Measurements from ENCODE around the gene CPNE7.

The CPNE7 gene

DNA sequence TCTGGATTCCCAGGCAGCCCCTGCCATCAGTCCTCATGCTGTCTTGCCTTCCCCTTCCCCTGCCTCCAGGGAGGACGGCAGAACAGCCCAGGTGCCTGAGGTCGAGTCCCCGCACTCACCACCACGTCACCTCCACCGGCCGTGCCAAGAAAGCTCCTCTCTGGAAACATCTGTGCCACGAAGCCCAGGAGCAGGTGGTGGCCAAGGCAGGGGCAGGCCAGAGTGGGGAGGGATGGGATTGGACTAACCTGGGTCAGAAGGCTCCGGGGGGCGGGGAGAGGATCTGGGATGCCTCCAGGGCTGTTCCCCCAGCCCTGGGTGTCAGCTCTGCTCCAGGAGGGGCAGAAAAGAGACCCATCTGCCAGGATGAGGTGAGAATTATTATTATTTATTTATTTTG, 30.4 kb downstream of the CPNE7 start:
- H3K9me3 ChIP-seq (ENCODE audit: control insufficient read depth, low read length) = no peaks in the 10 kb centered on the region
- TF ChIP-seq CTCF (IDR thresholded peaks at IDR 0.05) = no peak
- no peaks in the 10 kb centered on the region for H3K36me3 ChIP-seq (ENCODE audit: control insufficient read depth, insufficient read depth, low read length)
- no peak overlapping the region for H3K27ac ChIP-seq
- H3K79me2 ChIP-seq = no peaks in the 10 kb centered on the region
- no peaks in the 10 kb centered on the region for H3K4me1 ChIP-seq
- no peak overlapping the region for H3K4me3 ChIP-seq (ENCODE audit: low read depth, low read length)
- H3K9ac ChIP-seq = no peak overlapping the region
- no peak overlapping the region for H2AFZ ChIP-seq
- H3K4me2 ChIP-seq (ENCODE audit: low read length) = no peak overlapping the region
- no peaks in the 10 kb centered on the region for H3K27me3 ChIP-seq (ENCODE audit: control insufficient read depth, insufficient read depth, low read length)

DNA sequence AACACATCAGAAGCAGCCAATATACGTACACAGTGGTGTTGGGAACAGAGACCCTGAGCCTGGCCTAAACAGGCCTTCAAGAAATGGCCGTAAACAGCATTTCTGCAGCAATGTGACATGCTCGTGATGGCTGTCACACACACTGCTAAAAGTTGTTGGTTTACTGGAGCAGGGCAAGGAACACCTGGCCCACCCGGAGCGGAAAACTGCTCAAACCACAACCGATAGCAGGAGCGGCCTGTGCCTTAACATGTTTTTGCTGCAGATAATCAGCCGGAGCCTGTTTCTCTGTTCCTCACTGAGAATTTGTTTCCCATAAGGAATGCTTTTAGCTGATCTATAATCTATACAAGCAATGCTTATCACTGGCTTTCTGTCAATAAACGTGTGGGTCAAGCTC, 31.9 kb downstream of the CPNE7 start:
- Histone ChIP-seq H3K4me2 (ENCODE audit: low read length) (no peak overlapping the region), H3K27ac (no peak overlapping the region), H3K79me2 (no peaks in the 10 kb centered on the region), H3K4me3 (ENCODE audit: low read depth, low read length) (no peak overlapping the region), H2AFZ (no peak overlapping the region), H3K36me3 (ENCODE audit: control insufficient read depth, insufficient read depth, low read length) (no peaks in the 10 kb centered on the region), H3K27me3 (ENCODE audit: control insufficient read depth, insufficient read depth, low read length) (no peaks in the 10 kb centered on the region), H3K4me1 (no peaks in the 10 kb centered on the region), H3K9ac (no peak overlapping the region), H3K9me3 (ENCODE audit: control insufficient read depth, low read length) (no peaks in the 10 kb centered on the region)
- TF ChIP-seq CTCF (IDR thresholded peaks at IDR 0.05) = no peak

GRCh38 chr16:89607937-89608740, 32.6 kb downstream of the CPNE7 start:
- Histone ChIP-seq H3K4me2 (ENCODE audit: low read length) (no peak overlapping the region), H3K4me1 (no peaks in the 10 kb centered on the region), H3K9me3 (ENCODE audit: control insufficient read depth, low read length) (no peaks in the 10 kb centered on the region), H3K27ac (no peak overlapping the region), H3K36me3 (ENCODE audit: control insufficient read depth, insufficient read depth, low read length) (no peaks in the 10 kb centered on the region), H2AFZ (peak overlapping the region; percentile 35), H3K9ac (no peak overlapping the region), H3K27me3 (ENCODE audit: control insufficient read depth, insufficient read depth, low read length) (no peaks in the 10 kb centered on the region), H3K79me2 (no peaks in the 10 kb centered on the region), H3K4me3 (ENCODE audit: low read depth, low read length) (no peak overlapping the region)
- no peak for TF ChIP-seq CTCF (IDR thresholded peaks at IDR 0.05)

DNA sequence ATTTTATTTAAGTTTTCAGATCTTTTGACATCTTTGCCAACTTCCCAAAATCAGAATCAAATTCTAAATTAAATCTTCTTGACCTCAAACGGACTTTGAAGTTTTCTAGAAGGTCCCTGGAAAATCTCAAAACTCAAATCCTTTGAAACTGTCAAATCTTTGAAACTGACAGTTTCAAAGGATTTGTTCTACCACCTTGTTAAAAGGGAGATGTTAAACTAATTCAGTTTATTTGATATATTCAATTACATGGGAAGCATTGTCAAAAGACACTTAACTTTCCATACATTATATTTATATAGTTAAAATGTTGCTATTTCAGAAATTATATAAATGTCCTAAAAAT, 34.5 kb downstream of the CPNE7 start:
- H3K9me3 ChIP-seq (ENCODE audit: control insufficient read depth, low read length) = no peaks in the 10 kb centered on the region
- H3K27me3 ChIP-seq (ENCODE audit: control insufficient read depth, insufficient read depth, low read length) = no peaks in the 10 kb centered on the region
- no peaks in the 10 kb centered on the region for H3K4me1 ChIP-seq
- no peaks in the 10 kb centered on the region for H3K36me3 ChIP-seq (ENCODE audit: control insufficient read depth, insufficient read depth, low read length)
- H3K27ac ChIP-seq = no peak overlapping the region
- H2AFZ ChIP-seq = no peak overlapping the region
- H3K4me2 ChIP-seq (ENCODE audit: low read length) = no peak overlapping the region
- no peak overlapping the region for H3K4me3 ChIP-seq (ENCODE audit: low read depth, low read length)
- H3K79me2 ChIP-seq = no peaks in the 10 kb centered on the region
- no peak overlapping the region for H3K9ac ChIP-seq
- no peak for TF ChIP-seq CTCF (IDR thresholded peaks at IDR 0.05)
